CD4-positive, alpha-beta T cell (primary cell): ENCODE data around the gene MACROD2. TPM values are rescaled to one million over a fixed set of nuclear protein-coding genes. Genes with fewer than 3 reads are reported as not detected.

Source experiments
- ATAC-seq: fragments of 200-7000 bp; cut with Tn5 transposase; one replicate; pipeline ENCODE4 v1.10.0; 2022; ENCODE audit warnings: mild to moderate bottlenecking; ENCODE audit not compliant: poor library complexity
- CTCF ChIA-PET: fragments of 350-600 bp; sonication (Branson Sonifier 250); formaldehyde crosslinking; loops from one replicate; lab custom pipeline; 2021; ENCODE audit warnings: antibody characterized with exemption, inconsistent platforms; lab: Charles Lee
- POLR2A ChIA-PET: fragments of 350-600 bp; sonication (Branson Sonifier 250); formaldehyde crosslinking; loops from one replicate; lab custom pipeline; 2021; ENCODE audit warnings: antibody characterized with exemption, inconsistent platforms; lab: Charles Lee
- DNase-seq, 14 experiments: peaks; one replicate each; pipeline ENCODE4 v3.0.0-alpha.2; 2013 to 2020; ENCODE audit warnings: mixed read lengths in 2 of 14
- H3K27ac ChIP-seq, 2 donors: one replicate each; pipeline versions ENCODE4 v1.5.1 to v1.7.0; 2013; ENCODE audit warnings: low read length in 2 of 2, low read depth in 1 of 2, mild to moderate bottlenecking in 1 of 2
- H3K27me3 ChIP-seq, 2 experiments: 1 replicate in 1 of 2; 2 replicates in 1 of 2; pipeline versions ENCODE4 v1.6.1 to v1.7.0; 2013; ENCODE audit warnings: low read length in 2 of 2, control low read depth in 1 of 2, mild to moderate bottlenecking in 1 of 2, moderate library complexity in 1 of 2; ENCODE audit not compliant: insufficient read depth in 2 of 2, control insufficient read depth in 1 of 2
- H3K36me3 ChIP-seq: one replicate; pipeline ENCODE4 v1.6.1; 2013; ENCODE audit warnings: low read length, control low read depth; ENCODE audit not compliant: insufficient read depth
- H3K4me1 ChIP-seq: one replicate; pipeline ENCODE4 v1.6.1; 2013; ENCODE audit warnings: low read length, control low read depth; ENCODE audit not compliant: insufficient read depth
- H3K4me3 ChIP-seq: one replicate; pipeline ENCODE4 v1.5.1; 2013; ENCODE audit warnings: mild to moderate bottlenecking, low read length, moderate library complexity
- H3K9me3 ChIP-seq, 2 experiments: 1 replicate in 1 of 2; 2 replicates in 1 of 2; pipeline versions ENCODE4 v1.6.1 to v1.7.0; 2013; ENCODE audit warnings: low read length in 2 of 2, mild to moderate bottlenecking in 2 of 2, control low read depth in 1 of 2, moderate library complexity in 1 of 2; ENCODE audit not compliant: control insufficient read depth in 1 of 2, insufficient read depth in 1 of 2
- H3K27ac Mint-ChIP-seq: one replicate; pipeline ENCODE4 v1.8.0; 2020; ENCODE audit warnings: mixed read lengths
- H3K27me3 Mint-ChIP-seq: one replicate; pipeline ENCODE4 v1.8.0; 2021; ENCODE audit warnings: mixed read lengths
- H3K36me3 Mint-ChIP-seq: one replicate; pipeline ENCODE4 v1.8.0; 2021; ENCODE audit warnings: low read depth, mixed read lengths
- H3K4me1 Mint-ChIP-seq: one replicate; pipeline ENCODE4 v1.8.0; 2021; ENCODE audit warnings: low read depth, mixed read lengths
- H3K4me3 Mint-ChIP-seq: one replicate; pipeline ENCODE4 v1.8.0; 2020; ENCODE audit warnings: mild to moderate bottlenecking, mixed read lengths
- H3K9me3 Mint-ChIP-seq: one replicate; pipeline ENCODE4 v1.8.0; 2020; ENCODE audit warnings: mixed read lengths
- intact Hi-C, 2 experiments: fragments of 100-400 bp; cut with DNase I in 1 of 2; cut with micrococcal nuclease in 1 of 2; formaldehyde crosslinking; loops; one replicate each; pipeline versions ENCODE4 v1.15.1 to v1.9.0; 2023 to 2025; cut with DNase I, micrococcal nuclease
- total RNA-seq, 174 experiments: library from RNA in 2 of 174; stranded (reverse) in 2 of 174; gene quantifications; one replicate each; pipeline ENCODE4 v1.2.3 and lab custom pipeline; 2021 to 2026
- TF ChIP-seq, protein P1 (sequence below): fragments of 200-600 bp; IDR thresholded peaks from one replicate; pipeline ENCODE4 v1.8.0; 2022; ENCODE audit warnings: antibody characterized with exemption, mild to moderate bottlenecking

The MACROD2 gene
- total RNA-seq, 2 experiments from 2014 or later: not detected

DNA sequence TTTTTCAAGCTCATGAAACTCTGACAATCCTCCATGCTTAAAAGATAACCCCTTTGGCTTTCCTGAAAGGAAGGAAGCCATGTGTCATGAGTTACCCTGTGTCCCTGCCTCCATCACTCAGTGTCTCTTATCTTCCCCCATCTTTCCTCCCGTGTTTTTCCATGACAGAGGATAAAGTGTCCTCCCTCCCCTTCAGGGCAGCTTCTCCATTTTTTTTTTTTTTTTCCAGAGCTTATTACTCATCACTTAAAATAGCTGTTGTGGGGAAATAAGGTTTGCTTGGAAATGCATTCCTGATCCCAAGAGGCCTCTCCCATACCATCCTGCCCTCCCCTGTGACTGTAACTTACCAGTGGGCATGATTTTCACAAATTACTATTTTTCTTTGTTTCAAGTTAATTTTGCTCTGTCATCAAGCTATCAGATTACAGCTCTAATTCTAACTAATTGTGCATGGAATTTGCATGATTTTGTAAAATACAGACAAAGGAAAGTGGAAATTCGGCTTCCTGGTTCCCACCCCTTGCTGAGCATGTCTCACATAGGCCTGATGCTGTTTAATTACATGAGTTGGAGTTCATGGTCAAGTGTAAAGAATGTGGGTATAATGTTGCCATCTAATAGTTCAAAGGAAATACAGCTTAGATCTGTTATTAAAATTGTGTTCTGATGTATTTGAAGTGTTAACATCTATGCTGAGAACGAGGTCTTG is 956.5 kb downstream of the MACROD2 start:
- H3K9me3 Mint-ChIP-seq: peaks cover 3% of the 10 kb centered on the region
- no peaks in the 10 kb centered on the region for H3K36me3 ChIP-seq
- no peak overlapping the region for H3K4me3 ChIP-seq
- no peaks in the 10 kb centered on the region for H3K27me3 Mint-ChIP-seq
- ATAC-seq (no peak), DNase-seq (no peak)
- ChIA-PET CTCF (no interaction called here), POLR2A (no interaction called here)
- no peaks in the 10 kb centered on the region for H3K9me3 ChIP-seq
- no peak overlapping the region for H3K27ac Mint-ChIP-seq
- H3K27me3 ChIP-seq: no peaks in the 10 kb centered on the region
- no peaks in the 10 kb centered on the region for H3K36me3 Mint-ChIP-seq
- intact Hi-C loops: no loop called here
- TF ChIP-seq, protein P1, sequence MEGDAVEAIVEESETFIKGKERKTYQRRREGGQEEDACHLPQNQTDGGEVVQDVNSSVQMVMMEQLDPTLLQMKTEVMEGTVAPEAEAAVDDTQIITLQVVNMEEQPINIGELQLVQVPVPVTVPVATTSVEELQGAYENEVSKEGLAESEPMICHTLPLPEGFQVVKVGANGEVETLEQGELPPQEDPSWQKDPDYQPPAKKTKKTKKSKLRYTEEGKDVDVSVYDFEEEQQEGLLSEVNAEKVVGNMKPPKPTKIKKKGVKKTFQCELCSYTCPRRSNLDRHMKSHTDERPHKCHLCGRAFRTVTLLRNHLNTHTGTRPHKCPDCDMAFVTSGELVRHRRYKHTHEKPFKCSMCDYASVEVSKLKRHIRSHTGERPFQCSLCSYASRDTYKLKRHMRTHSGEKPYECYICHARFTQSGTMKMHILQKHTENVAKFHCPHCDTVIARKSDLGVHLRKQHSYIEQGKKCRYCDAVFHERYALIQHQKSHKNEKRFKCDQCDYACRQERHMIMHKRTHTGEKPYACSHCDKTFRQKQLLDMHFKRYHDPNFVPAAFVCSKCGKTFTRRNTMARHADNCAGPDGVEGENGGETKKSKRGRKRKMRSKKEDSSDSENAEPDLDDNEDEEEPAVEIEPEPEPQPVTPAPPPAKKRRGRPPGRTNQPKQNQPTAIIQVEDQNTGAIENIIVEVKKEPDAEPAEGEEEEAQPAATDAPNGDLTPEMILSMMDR: no peak
- no peaks in the 10 kb centered on the region for H3K4me1 ChIP-seq
- H3K4me1 Mint-ChIP-seq: no peaks in the 10 kb centered on the region
- H3K27ac ChIP-seq: no peak overlapping the region
- H3K4me3 Mint-ChIP-seq: no peak overlapping the region

DNA sequence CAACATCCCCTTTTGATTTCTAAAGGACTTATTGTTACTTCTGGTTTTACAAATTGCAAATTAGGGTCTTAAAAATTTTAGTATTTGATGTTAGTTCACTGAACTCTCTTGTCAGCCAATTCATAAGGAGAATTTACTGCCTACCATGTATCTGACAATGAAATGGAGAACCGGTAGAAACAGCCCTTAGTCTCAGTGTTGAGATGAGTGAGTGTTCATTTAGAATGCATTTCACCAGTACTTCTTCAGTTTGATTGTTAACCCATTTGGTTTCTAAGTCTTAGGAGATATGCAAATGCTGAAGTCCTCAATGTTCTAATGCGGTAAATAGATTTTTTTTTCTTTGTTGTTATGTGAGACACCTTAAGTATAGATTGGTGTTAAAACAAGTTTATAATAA is 958.4 kb downstream of the MACROD2 start:
- H3K9me3 Mint-ChIP-seq: peaks cover 3% of the 10 kb centered on the region
- Histone ChIP-seq H3K4me3 (no peak overlapping the region), H3K27me3 (no peaks in the 10 kb centered on the region), H3K4me1 (no peaks in the 10 kb centered on the region), H3K27ac (no peak overlapping the region), H3K36me3 (no peaks in the 10 kb centered on the region), H3K9me3 (no peaks in the 10 kb centered on the region)
- H3K4me3 Mint-ChIP-seq: no peak overlapping the region
- POLR2A ChIA-PET: no interaction called here
- DNase-seq (no peak), ATAC-seq (no peak)
- no peak overlapping the region for H3K27ac Mint-ChIP-seq
- no peaks in the 10 kb centered on the region for H3K4me1 Mint-ChIP-seq
- H3K27me3 Mint-ChIP-seq: no peaks in the 10 kb centered on the region
- TF ChIP-seq, protein P1: no peak
- CTCF ChIA-PET: no interaction called here
- intact Hi-C loops: no loop called here
- H3K36me3 Mint-ChIP-seq: no peaks in the 10 kb centered on the region

DNA sequence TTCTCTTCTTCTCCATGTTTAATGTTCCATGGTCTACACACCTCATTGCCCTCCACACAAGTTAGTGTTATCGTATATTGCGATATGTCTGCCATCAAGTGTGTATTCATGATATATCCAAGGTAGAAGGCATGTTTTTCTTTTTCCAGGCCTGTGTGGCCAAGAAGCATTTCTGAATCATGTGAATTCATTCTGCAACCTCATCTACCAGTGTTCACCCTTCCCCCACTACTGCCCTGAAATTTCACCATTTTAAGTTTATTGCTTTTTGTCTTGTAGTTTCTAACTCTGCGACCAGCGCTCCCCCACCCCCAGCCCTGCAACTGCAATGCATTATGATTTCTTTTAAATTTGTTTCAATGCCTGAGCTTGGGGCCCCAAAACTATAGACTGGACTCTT is 960.1 kb downstream of the MACROD2 start:
- ATAC-seq: no peak
- CTCF ChIA-PET: no interaction called here
- Mint-ChIP-seq H3K27me3 (no peaks in the 10 kb centered on the region), H3K9me3 (peaks cover 7% of the 10 kb centered on the region), H3K27ac (no peak overlapping the region), H3K4me1 (no peaks in the 10 kb centered on the region), H3K4me3 (no peak overlapping the region), H3K36me3 (no peaks in the 10 kb centered on the region)
- TF ChIP-seq, protein P1: no peak
- no peaks in the 10 kb centered on the region for H3K27me3 ChIP-seq
- H3K4me1 ChIP-seq: no peaks in the 10 kb centered on the region
- no peaks in the 10 kb centered on the region for H3K36me3 ChIP-seq
- no peak for DNase-seq
- H3K4me3 ChIP-seq: no peak overlapping the region
- H3K9me3 ChIP-seq: no peaks in the 10 kb centered on the region
- H3K27ac ChIP-seq: no peak overlapping the region
- POLR2A ChIA-PET: no interaction called here
- intact Hi-C loops: no loop called here
